Suprapubic skin (tissue), 4 donors: ENCODE measurements around the gene KTN1. TPM values are rescaled to one million over a fixed set of nuclear protein-coding genes. Genes with fewer than 3 reads are reported as not detected.

ENCODE experiments used
- DNase-seq, 2 donors: peaks; one replicate each; pipeline ENCODE4 v3.0.0-alpha.2; 2019; ENCODE audit warnings: low spot score in 2 of 2
- H3K27ac ChIP-seq: fragments of 200-600 bp; sonication (generic); one replicate; pipeline ENCODE4 v1.5.1; 2019
- H3K27me3 ChIP-seq: fragments of 200-600 bp; sonication (generic); one replicate; pipeline ENCODE4 v1.5.1; 2019
- H3K36me3 ChIP-seq: fragments of 200-600 bp; sonication (generic); one replicate; pipeline ENCODE4 v1.5.1; 2019
- H3K4me1 ChIP-seq: fragments of 200-600 bp; sonication (generic); one replicate; pipeline ENCODE4 v1.5.1; 2019
- H3K4me3 ChIP-seq: fragments of 200-600 bp; sonication (generic); one replicate; pipeline ENCODE4 v1.5.1; 2019; ENCODE audit warnings: mild to moderate bottlenecking
- H3K9me3 ChIP-seq: fragments of 200-600 bp; sonication (generic); one replicate; pipeline ENCODE4 v1.5.1; 2019
- EP300 ChIP-seq: sonication (generic); formaldehyde crosslinking; IDR thresholded peaks from one replicate; pipeline ENCODE4 v1.6.1; 2017; ENCODE audit warnings: antibody characterized with exemption
- POLR2A ChIP-seq, 2 donors: fragments of 450-650 bp; IDR thresholded peaks; one replicate each; pipeline ENCODE4 v1.6.1; 2017; ENCODE audit warnings: antibody characterized with exemption in 2 of 2, mild to moderate bottlenecking in 2 of 2, moderate library complexity in 2 of 2
- POLR2AphosphoS5 ChIP-seq, 3 donors: sonication (generic); formaldehyde crosslinking; IDR thresholded peaks; one replicate each; pipeline ENCODE4 v1.6.1; 2017; ENCODE audit warnings: antibody characterized with exemption in 3 of 3
- WGBS: methylation state at CpG from one replicate; pipeline ENCODE4 v1.1.5; 2018; 5-methylcytosine and 5-hydroxymethylcytosine counted together
- total RNA-seq, 4 donors: library from RNA; depleted of rRNA; stranded (reverse); fragments of >200 nt; gene quantifications; one replicate each; pipeline ENCODE4 v1.1.0, GENCODE V29; 2016
- TF ChIP-seq, protein P1 (sequence below), 2 donors: fragments of 200-600 bp in 1 of 2; fragments of 450-650 bp in 1 of 2; sonication (generic) in 1 of 2; IDR thresholded peaks; one replicate each; pipeline ENCODE4 v1.5.1; 2016 to 2019; ENCODE audit warnings: antibody characterized with exemption in 2 of 2, mild to moderate bottlenecking in 1 of 2, moderate library complexity in 1 of 2

The KTN1 gene
- total RNA-seq, 4 donors from 2014 or later: 89.7 to 147 (median 114) TPM

DNA sequence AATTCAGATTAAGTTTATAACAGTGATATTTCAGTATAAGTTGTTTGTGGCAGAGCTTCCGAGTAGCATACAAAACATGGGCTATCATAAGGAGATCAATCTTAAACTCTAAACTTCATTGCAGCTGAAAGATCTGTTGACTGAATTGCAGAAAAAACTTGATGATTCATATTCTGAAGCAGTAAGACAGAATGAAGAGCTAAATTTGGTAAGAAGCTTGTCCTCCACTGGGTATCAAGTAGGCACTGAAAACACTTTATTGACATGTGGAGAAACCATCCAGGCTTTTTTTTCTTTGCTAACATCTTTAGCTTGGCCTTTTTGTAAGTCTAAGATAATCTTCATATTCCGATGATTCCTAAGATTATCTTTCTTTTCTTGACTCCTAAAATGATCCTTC lies 93.0 kb downstream of the KTN1 start:
- H3K4me1 ChIP-seq: no peaks in the 10 kb centered on the region
- H3K4me3 ChIP-seq: no peak overlapping the region
- no peak overlapping the region for H3K27ac ChIP-seq
- H3K9me3 ChIP-seq: no peaks in the 10 kb centered on the region
- TF ChIP-seq POLR2A (IDR thresholded peaks at IDR 0.05) (no peak), POLR2AphosphoS5 (IDR thresholded peaks at IDR 0.05) (no peak), EP300 (no peak)
- TF ChIP-seq, protein P1, sequence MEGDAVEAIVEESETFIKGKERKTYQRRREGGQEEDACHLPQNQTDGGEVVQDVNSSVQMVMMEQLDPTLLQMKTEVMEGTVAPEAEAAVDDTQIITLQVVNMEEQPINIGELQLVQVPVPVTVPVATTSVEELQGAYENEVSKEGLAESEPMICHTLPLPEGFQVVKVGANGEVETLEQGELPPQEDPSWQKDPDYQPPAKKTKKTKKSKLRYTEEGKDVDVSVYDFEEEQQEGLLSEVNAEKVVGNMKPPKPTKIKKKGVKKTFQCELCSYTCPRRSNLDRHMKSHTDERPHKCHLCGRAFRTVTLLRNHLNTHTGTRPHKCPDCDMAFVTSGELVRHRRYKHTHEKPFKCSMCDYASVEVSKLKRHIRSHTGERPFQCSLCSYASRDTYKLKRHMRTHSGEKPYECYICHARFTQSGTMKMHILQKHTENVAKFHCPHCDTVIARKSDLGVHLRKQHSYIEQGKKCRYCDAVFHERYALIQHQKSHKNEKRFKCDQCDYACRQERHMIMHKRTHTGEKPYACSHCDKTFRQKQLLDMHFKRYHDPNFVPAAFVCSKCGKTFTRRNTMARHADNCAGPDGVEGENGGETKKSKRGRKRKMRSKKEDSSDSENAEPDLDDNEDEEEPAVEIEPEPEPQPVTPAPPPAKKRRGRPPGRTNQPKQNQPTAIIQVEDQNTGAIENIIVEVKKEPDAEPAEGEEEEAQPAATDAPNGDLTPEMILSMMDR (IDR thresholded peaks at IDR 0.05): no peak
- no peak for DNase-seq
- H3K27me3 ChIP-seq: no peaks in the 10 kb centered on the region
- whole genome bisulfite sequencing: 96% methylated on average over 2 of the region's 2 CpGs
- H3K36me3 ChIP-seq: peaks cover 67% of the 10 kb centered on the region

DNA sequence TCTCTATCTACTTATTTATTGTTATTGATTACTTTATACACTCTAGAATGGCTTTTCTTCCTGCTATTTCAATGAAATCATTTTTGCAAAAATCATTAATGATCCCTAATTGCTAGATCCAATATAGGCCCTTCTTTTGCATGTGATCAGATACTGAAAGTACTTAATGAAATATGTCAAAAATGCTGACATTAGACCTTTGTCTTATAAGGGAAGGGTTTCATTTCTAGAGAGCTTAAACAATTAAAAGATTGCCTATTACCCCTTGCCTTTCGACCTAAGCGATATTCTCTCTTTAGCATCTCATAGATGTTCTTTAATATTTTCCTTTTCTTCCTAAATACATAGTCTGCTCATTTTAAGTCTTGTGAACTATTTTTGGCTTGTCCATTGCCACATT lies 101.1 kb downstream of the KTN1 start:
- Histone ChIP-seq H3K27me3 (no peaks in the 10 kb centered on the region), H3K4me3 (no peak overlapping the region), H3K27ac (no peak overlapping the region), H3K9me3 (no peaks in the 10 kb centered on the region), H3K4me1 (no peaks in the 10 kb centered on the region), H3K36me3 (peaks cover 67% of the 10 kb centered on the region)
- DNase-seq: no peak
- 93% methylated on average over 2 of the region's 2 CpGs for WGBS
- TF ChIP-seq, protein P1 (IDR thresholded peaks at IDR 0.05): no peak
- TF ChIP-seq EP300 (no peak), POLR2A (IDR thresholded peaks at IDR 0.05) (no peak), POLR2AphosphoS5 (IDR thresholded peaks at IDR 0.05) (no peak)

DNA sequence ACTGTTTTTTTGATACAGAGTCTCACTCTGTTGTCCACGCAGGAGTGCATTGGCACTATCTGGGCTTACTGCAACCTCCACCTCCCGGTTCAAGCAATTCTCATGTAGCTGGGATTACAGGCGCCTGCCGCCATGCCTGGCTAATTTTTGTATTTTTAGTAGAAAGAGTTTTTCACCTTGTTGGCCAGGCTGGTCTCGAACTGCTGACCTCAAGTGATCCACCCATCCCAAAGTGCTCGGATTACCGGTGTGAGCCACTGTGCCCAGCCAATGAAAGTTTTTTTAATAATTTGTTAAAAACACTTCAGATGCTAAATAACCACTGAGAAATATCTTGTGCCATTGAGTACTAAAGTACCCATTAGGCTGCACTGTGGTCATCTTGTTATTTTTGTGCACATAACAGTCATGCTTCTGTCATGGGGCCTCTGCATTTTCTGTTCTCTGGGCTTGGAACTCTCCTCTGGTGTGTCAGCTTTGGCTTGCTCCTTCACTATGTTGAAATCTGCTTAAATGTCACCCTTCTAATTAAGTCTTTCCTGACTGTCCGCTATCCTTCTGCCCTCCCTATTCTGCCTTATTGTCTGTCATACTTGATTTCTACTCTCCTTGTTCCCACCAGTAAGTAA lies 105.1 kb downstream of the KTN1 start:
- TF ChIP-seq, protein P1 (IDR thresholded peaks at IDR 0.05): no peak
- TF ChIP-seq POLR2AphosphoS5 (IDR thresholded peaks at IDR 0.05): no peak
- TF ChIP-seq EP300: no peak
- no peak for TF ChIP-seq POLR2A (IDR thresholded peaks at IDR 0.05)
- Histone ChIP-seq H3K4me3 (no peak overlapping the region), H3K4me1 (no peaks in the 10 kb centered on the region), H3K27me3 (no peaks in the 10 kb centered on the region), H3K27ac (no peak overlapping the region), H3K36me3 (peaks cover 52% of the 10 kb centered on the region), H3K9me3 (no peaks in the 10 kb centered on the region)
- no peak for DNase-seq
- WGBS: 94% methylated on average over 8 of the region's 8 CpGs

DNA sequence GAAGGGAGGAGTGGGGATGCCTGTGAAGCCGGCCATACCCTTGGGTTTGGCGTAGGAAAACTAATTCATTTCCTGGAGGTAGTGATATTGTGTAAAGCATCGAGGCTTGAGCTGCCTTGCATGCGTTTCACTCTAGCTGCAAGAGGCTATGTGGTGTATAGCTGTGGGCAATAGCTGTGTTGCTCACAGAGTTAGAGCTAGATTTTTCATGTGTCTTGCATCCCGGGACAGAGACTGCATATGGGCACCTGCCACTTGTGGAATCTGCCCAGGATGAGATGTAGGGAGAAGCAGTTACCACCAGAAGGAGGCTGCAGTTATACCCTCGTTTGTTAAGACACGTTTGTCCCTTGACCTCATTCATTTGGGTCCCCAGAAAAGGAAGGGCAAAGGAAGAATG lies 106.7 kb downstream of the KTN1 start:
- 94% methylated on average over 7 of the region's 7 CpGs for WGBS
- no peak for TF ChIP-seq POLR2A (IDR thresholded peaks at IDR 0.05)
- TF ChIP-seq, protein P1 (IDR thresholded peaks at IDR 0.05): no peak
- TF ChIP-seq EP300: no peak
- TF ChIP-seq POLR2AphosphoS5 (IDR thresholded peaks at IDR 0.05): no peak
- Histone ChIP-seq H3K4me1 (no peaks in the 10 kb centered on the region), H3K9me3 (no peaks in the 10 kb centered on the region), H3K27me3 (no peaks in the 10 kb centered on the region), H3K36me3 (peaks cover 37% of the 10 kb centered on the region), H3K27ac (no peak overlapping the region), H3K4me3 (no peak overlapping the region)
- no peak for DNase-seq

DNA sequence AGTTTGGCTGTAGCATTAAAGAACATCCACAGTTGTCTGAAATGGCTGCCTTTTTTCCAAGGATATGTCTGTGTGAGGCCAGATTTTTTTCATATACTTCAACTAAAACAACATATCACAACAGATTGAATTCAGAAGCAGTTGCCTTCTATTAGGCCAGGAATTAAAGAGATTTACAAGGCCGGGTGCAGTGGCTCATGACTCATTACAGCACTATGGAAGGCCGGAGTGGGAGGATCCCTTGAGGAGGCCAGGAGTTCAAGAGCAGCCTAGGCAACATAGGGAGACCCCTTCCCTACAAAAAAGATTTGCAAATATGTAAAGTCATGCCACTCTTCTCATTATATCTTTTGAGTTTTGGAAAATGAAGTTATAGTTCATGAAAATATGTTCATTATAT lies 108.6 kb downstream of the KTN1 start:
- H3K4me3 ChIP-seq: no peak overlapping the region
- H3K4me1 ChIP-seq: no peaks in the 10 kb centered on the region
- TF ChIP-seq, protein P1 (IDR thresholded peaks at IDR 0.05): no peak
- TF ChIP-seq POLR2AphosphoS5 (IDR thresholded peaks at IDR 0.05) (no peak), POLR2A (IDR thresholded peaks at IDR 0.05) (no peak), EP300 (no peak)
- no peak for DNase-seq
- peaks cover 25% of the 10 kb centered on the region for H3K36me3 ChIP-seq
- no peaks in the 10 kb centered on the region for H3K9me3 ChIP-seq
- no peaks in the 10 kb centered on the region for H3K27me3 ChIP-seq
- 85% methylated on average over 2 of the region's 2 CpGs for WGBS
- H3K27ac ChIP-seq: no peak overlapping the region
